Osteoblast (primary cell): ENCODE results near the gene WDR75. TPM values are rescaled to one million over a fixed set of nuclear protein-coding genes. Genes with fewer than 3 reads are reported as not detected.
"Not testable (repeated sequence)": the region's sequence is repeated elsewhere in the genome, so short reads cannot be mapped to it uniquely, and the experiment has no call there.

Source experiments
- DNase-seq: peaks from one replicate; pipeline ENCODE4 v3.0.0; 2011; ENCODE audit warnings: low spot score, mixed read lengths; ENCODE audit not compliant: insufficient read length; ENCODE audit errors: missing footprints
- H2AFZ ChIP-seq: 2 replicates; pipeline ENCODE4 v1.6.0; 2011; ENCODE audit warnings: mild to moderate bottlenecking, low read length
- H3K27ac ChIP-seq: 2 replicates; pipeline ENCODE4 v1.5.1; 2011; ENCODE audit warnings: mild to moderate bottlenecking, low read depth, low read length, moderate library complexity
- H3K27me3 ChIP-seq: 2 replicates; pipeline ENCODE4 v1.6.0; 2012; ENCODE audit warnings: mild to moderate bottlenecking, control low read depth, inconsistent platforms, low read length, moderate library complexity; ENCODE audit not compliant: insufficient read depth
- H3K36me3 ChIP-seq: 2 replicates; pipeline ENCODE4 v1.5.1; 2011; ENCODE audit warnings: mild to moderate bottlenecking, low read length, control low read depth, moderate library complexity; ENCODE audit not compliant: insufficient read depth
- H3K4me1 ChIP-seq: 2 replicates; pipeline ENCODE4 v1.5.1; 2011; ENCODE audit warnings: mild to moderate bottlenecking, low read length, control low read depth, moderate library complexity; ENCODE audit not compliant: insufficient read depth
- H3K4me2 ChIP-seq: 2 replicates; pipeline ENCODE4 v1.6.0; 2011; ENCODE audit warnings: mild to moderate bottlenecking, low read length; ENCODE audit not compliant: insufficient read depth
- H3K4me3 ChIP-seq: fragments of 200-600 bp; sonication (generic); 3 replicates; pipeline ENCODE4 v1.5.1; 2012; ENCODE audit warnings: mild to moderate bottlenecking, low read length, inconsistent platforms; ENCODE audit not compliant: insufficient read depth
- H3K79me2 ChIP-seq: 2 replicates; pipeline ENCODE4 v1.6.0; 2012; ENCODE audit warnings: mild to moderate bottlenecking, low read length, control low read depth, inconsistent platforms; ENCODE audit not compliant: insufficient read depth
- H3K9me3 ChIP-seq: 2 replicates; pipeline ENCODE4 v1.5.1; 2011; ENCODE audit warnings: low read depth, low read length, control low read depth
- H4K20me1 ChIP-seq: 2 replicates; pipeline ENCODE4 v1.6.0; 2012; ENCODE audit warnings: mild to moderate bottlenecking, low read length, control low read depth; ENCODE audit not compliant: insufficient read depth
- total RNA-seq: library from RNA; depleted of rRNA; stranded (reverse); fragments of >200 nt; gene quantifications from 2 replicates; pipeline ENCODE4 v1.2.3, GENCODE V29; 2012
- TF ChIP-seq, protein P1 (sequence below): IDR thresholded peaks from 2 replicates; pipeline ENCODE4 v1.5.1; 2011; ENCODE audit warnings: mild to moderate bottlenecking, low read depth, low read length, moderate library complexity; ENCODE audit errors: extremely low read depth

WDR75 gene
- total RNA-seq, 1 donor: 36.2 TPM

DNA sequence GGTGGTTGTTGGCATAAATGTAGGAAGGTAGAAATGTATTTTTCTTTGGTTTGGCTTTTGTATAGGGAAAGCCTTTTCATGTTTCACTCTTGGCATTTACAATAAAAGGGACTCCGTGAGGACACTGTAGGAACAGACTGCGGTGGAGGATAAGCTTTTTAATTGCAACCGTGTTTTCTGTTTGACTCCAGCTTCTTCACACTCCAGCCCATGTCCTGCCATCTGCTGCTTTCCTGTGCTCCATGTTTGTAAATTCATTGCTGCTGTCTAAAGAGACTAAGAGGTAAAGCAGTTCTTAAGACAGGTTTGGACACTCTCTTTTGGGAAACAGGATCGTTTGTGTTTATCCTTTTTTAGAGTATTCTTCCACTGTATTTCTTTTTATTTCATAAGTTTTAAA is 33.3 kb downstream of the WDR75 start:
- TF ChIP-seq, protein P1, sequence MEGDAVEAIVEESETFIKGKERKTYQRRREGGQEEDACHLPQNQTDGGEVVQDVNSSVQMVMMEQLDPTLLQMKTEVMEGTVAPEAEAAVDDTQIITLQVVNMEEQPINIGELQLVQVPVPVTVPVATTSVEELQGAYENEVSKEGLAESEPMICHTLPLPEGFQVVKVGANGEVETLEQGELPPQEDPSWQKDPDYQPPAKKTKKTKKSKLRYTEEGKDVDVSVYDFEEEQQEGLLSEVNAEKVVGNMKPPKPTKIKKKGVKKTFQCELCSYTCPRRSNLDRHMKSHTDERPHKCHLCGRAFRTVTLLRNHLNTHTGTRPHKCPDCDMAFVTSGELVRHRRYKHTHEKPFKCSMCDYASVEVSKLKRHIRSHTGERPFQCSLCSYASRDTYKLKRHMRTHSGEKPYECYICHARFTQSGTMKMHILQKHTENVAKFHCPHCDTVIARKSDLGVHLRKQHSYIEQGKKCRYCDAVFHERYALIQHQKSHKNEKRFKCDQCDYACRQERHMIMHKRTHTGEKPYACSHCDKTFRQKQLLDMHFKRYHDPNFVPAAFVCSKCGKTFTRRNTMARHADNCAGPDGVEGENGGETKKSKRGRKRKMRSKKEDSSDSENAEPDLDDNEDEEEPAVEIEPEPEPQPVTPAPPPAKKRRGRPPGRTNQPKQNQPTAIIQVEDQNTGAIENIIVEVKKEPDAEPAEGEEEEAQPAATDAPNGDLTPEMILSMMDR: no peak
- H3K36me3 ChIP-seq: peaks cover 51% of the 10 kb centered on the region
- no peak overlapping the region for H2AFZ ChIP-seq
- H4K20me1 ChIP-seq: no peaks in the 10 kb centered on the region
- H3K9me3 ChIP-seq: no peaks in the 10 kb centered on the region
- no peaks in the 10 kb centered on the region for H3K4me1 ChIP-seq
- no peak for DNase-seq
- no peak overlapping the region for H3K27ac ChIP-seq
- no peaks in the 10 kb centered on the region for H3K79me2 ChIP-seq
- H3K4me3 ChIP-seq: no peak overlapping the region
- H3K4me2 ChIP-seq: no peak overlapping the region
- H3K27me3 ChIP-seq: no peaks in the 10 kb centered on the region

DNA sequence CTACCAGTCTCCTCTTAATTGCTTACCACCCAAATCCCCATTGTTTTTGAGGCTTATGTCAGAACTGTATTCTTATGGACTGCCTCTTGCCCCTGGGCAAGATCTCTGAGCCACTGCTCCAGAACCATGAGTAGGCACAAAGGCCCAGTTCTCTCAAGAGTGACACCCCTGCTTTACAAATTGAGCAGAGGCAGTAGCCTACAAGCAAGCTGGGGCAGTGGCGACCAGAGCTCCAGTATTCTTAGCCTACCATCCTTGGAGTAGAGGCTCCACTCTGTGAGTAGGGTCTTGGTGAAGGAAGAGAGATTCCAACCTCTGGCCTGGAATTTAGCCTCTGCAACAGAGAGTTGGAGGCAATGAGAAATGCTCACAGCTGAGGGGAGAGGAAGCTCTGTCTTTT is 36.5 kb downstream of the WDR75 start:
- Histone ChIP-seq H3K9me3 (no peaks in the 10 kb centered on the region), H3K79me2 (no peaks in the 10 kb centered on the region), H3K4me1 (no peaks in the 10 kb centered on the region), H3K36me3 (peaks cover 28% of the 10 kb centered on the region), H3K4me2 (no peak overlapping the region), H3K27me3 (no peaks in the 10 kb centered on the region), H2AFZ (no peak overlapping the region), H4K20me1 (no peaks in the 10 kb centered on the region), H3K4me3 (no peak overlapping the region), H3K27ac (no peak overlapping the region)
- no peak for DNase-seq
- TF ChIP-seq, protein P1: no peak

DNA sequence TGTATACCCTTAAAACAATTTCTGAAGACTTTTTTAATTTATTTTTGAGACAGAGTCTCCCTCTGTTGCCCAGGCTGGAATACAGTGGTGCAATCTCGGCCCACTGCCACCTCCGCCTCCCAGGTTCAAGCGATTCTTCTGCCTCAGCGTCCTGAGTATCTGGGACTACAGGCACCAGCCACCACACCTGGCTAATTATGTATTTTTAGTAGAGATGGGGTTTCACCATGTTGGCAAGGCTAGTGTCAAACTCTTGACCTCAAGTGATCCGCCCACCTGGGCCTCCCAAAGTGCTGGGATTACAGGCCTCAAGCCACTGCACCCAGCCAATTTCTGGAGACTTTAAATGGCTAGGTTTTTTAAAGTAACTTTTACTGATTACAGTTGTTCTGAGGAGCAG is 37.0 kb downstream of the WDR75 start:
- not testable (repeated sequence) for H3K79me2 ChIP-seq
- peaks cover 25% of the 10 kb centered on the region for H3K36me3 ChIP-seq

DNA sequence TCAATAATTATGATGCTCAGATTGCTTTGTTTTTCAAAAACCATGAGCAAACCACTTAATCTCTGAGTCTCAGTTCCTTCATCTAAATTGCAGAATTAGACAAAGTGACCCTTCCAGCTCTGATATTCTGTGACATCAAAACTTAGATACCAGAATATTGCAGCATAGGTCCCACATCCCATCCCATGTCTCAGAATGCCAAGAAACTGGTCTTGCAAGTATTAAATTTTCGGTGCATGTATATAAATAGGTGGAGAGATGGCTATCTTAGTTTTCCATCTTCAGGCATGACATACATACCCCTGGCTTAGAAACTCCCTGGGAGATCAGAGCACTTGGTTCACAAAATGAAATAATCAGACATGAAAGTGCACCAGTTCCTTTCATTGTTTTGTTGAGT is 39.8 kb downstream of the WDR75 start:
- no peak overlapping the region for H3K27ac ChIP-seq
- H3K4me2 ChIP-seq: no peak overlapping the region
- H3K4me3 ChIP-seq: no peak overlapping the region
- H3K9me3 ChIP-seq: no peaks in the 10 kb centered on the region
- no peaks in the 10 kb centered on the region for H4K20me1 ChIP-seq
- no peaks in the 10 kb centered on the region for H3K36me3 ChIP-seq
- no peaks in the 10 kb centered on the region for H3K27me3 ChIP-seq
- H3K79me2 ChIP-seq: no peaks in the 10 kb centered on the region
- no peaks in the 10 kb centered on the region for H3K4me1 ChIP-seq
- TF ChIP-seq, protein P1: no peak
- DNase-seq: no peak
- no peak overlapping the region for H2AFZ ChIP-seq

More for the DNA sequence above, 37.0 kb downstream of the WDR75 start:
- H3K9me3 ChIP-seq, H3K27ac ChIP-seq, H3K4me1 ChIP-seq, H2AFZ ChIP-seq, H3K4me2 ChIP-seq, H3K4me3 ChIP-seq, DNase-seq, H4K20me1 ChIP-seq, H3K27me3 ChIP-seq: not testable (repeated sequence)

DNA sequence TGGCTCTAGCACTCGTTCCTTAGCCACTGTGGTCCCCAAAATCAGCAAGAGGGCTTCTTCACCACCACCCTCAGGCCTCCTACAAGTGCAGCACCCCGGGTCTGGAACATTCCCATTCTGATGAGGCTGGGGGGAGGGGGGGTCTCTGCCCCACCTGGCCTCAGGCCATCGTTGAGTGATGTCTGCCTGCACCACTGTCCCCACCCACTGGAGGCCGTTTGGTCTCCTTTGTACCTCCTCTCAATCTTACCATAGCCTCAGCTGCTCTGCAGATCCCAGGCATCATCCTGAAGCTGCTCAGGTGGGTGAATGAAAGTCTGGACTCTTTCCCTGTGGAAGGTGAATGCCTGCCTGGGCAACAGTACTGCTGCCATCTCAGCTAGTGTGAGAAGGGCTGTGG is 42.3 kb downstream of the WDR75 start:
- H3K27me3 ChIP-seq: no peaks in the 10 kb centered on the region
- DNase-seq: no peak
- H3K36me3 ChIP-seq: no peaks in the 10 kb centered on the region
- H3K4me3 ChIP-seq: no peak overlapping the region
- no peaks in the 10 kb centered on the region for H4K20me1 ChIP-seq
- H3K9me3 ChIP-seq: no peaks in the 10 kb centered on the region
- H2AFZ ChIP-seq: no peak overlapping the region
- H3K79me2 ChIP-seq: no peaks in the 10 kb centered on the region
- TF ChIP-seq, protein P1: no peak
- no peak overlapping the region for H3K4me2 ChIP-seq
- H3K4me1 ChIP-seq: no peaks in the 10 kb centered on the region
- no peak overlapping the region for H3K27ac ChIP-seq
